Liver (tissue), 9 donors: ENCODE results near the gene VAPB. TPM values are rescaled to one million over a fixed set of nuclear protein-coding genes. Genes with fewer than 3 reads are reported as not detected.

Experiments
- DNase-seq: peaks from one replicate; pipeline ENCODE4 v3.0.0-alpha.2; 2017; ENCODE audit warnings: low spot score
- H3K27ac ChIP-seq, 2 donors: one replicate each; pipeline ENCODE4 v1.7.0; 2013; ENCODE audit warnings: inconsistent platforms in 2 of 2, low read length in 2 of 2, control low read depth in 1 of 2, low read depth in 1 of 2, mild to moderate bottlenecking in 1 of 2
- H3K27me3 ChIP-seq, 4 donors: one replicate each; pipeline versions ENCODE4 v1.6.1 to v1.7.0; 2013; ENCODE audit warnings: low read length in 3 of 4, inconsistent platforms in 1 of 4, mild to moderate bottlenecking in 1 of 4, moderate library complexity in 1 of 4; ENCODE audit not compliant: control insufficient read depth in 4 of 4, insufficient read depth in 4 of 4
- H3K36me3 ChIP-seq, 4 donors: one replicate each; pipeline versions ENCODE4 v1.6.1 to v1.7.0; 2013; ENCODE audit warnings: low read length in 3 of 4, mild to moderate bottlenecking in 3 of 4, low read depth in 1 of 4, moderate library complexity in 1 of 4; ENCODE audit not compliant: control insufficient read depth in 4 of 4, insufficient read depth in 3 of 4
- H3K4me1 ChIP-seq, 4 donors: one replicate each; pipeline versions ENCODE4 v1.6.1 to v1.7.0; 2013; ENCODE audit warnings: low read length in 3 of 4, mild to moderate bottlenecking in 3 of 4, moderate library complexity in 1 of 4; ENCODE audit not compliant: control insufficient read depth in 4 of 4, insufficient read depth in 4 of 4
- H3K4me3 ChIP-seq, 3 donors: one replicate each; pipeline versions ENCODE4 v1.6.1 to v1.7.0; 2013; ENCODE audit warnings: low read length in 3 of 3, control low read depth in 1 of 3, low read depth in 1 of 3, mild to moderate bottlenecking in 1 of 3
- H3K9ac ChIP-seq, 2 donors: one replicate each; pipeline ENCODE4 v1.7.0; 2013; ENCODE audit warnings: low read length in 2 of 2, mild to moderate bottlenecking in 2 of 2, moderate library complexity in 2 of 2, control low read depth in 1 of 2, low read depth in 1 of 2
- H3K9me3 ChIP-seq, 4 donors: one replicate each; pipeline versions ENCODE4 v1.6.1 to v1.7.0; 2013; ENCODE audit warnings: low read length in 3 of 4; ENCODE audit not compliant: control insufficient read depth in 4 of 4
- EGR1 ChIP-seq, 2 donors: IDR thresholded peaks; 2 replicates each; pipeline ENCODE4 v1.6.1; 2016 to 2018; ENCODE audit warnings: antibody characterized with exemption in 2 of 2, low read depth in 2 of 2
- FOXA1 ChIP-seq: IDR thresholded peaks from 2 replicates; pipeline ENCODE4 v1.6.1; 2016; ENCODE audit warnings: antibody characterized with exemption
- FOXA2 ChIP-seq: IDR thresholded peaks from 2 replicates; pipeline ENCODE4 v1.6.1; 2016; ENCODE audit warnings: antibody characterized with exemption
- GABPA ChIP-seq, 2 donors: IDR thresholded peaks in 1 of 2; conservative IDR thresholded peaks in 1 of 2; 2 replicates each; pipeline ENCODE4 v1.6.1; 2016; ENCODE audit warnings: antibody characterized with exemption in 2 of 2, mild to moderate bottlenecking in 1 of 2, moderate library complexity in 1 of 2
- HNF4A ChIP-seq, 2 donors: conservative IDR thresholded peaks; 2 replicates each; pipeline ENCODE4 v1.6.1; 2016; ENCODE audit warnings: antibody characterized with exemption in 2 of 2, mild to moderate bottlenecking in 2 of 2
- HNF4G ChIP-seq: IDR thresholded peaks from 2 replicates; pipeline ENCODE4 v1.6.1; 2016; ENCODE audit warnings: antibody characterized with exemption
- JUND ChIP-seq, 2 donors: IDR thresholded peaks; 2 replicates each; pipeline ENCODE4 v1.6.1; 2016; ENCODE audit warnings: antibody characterized with exemption in 2 of 2
- NR2F2 ChIP-seq: IDR thresholded peaks from 2 replicates; pipeline ENCODE4 v1.6.1; 2016; ENCODE audit warnings: antibody characterized with exemption
- RAD21 ChIP-seq, 2 donors: IDR thresholded peaks; 2 replicates each; pipeline ENCODE4 v1.6.1; 2016; ENCODE audit warnings: antibody characterized with exemption in 2 of 2, mild to moderate bottlenecking in 2 of 2
- RXRA ChIP-seq, 2 donors: IDR thresholded peaks; 2 replicates each; pipeline ENCODE4 v1.6.1; 2017 to 2018; ENCODE audit warnings: antibody characterized with exemption in 2 of 2, mild to moderate bottlenecking in 1 of 2
- SP1 ChIP-seq: IDR thresholded peaks from 2 replicates; pipeline ENCODE4 v1.6.1; 2018; ENCODE audit warnings: antibody characterized with exemption, mild to moderate bottlenecking
- TAF1 ChIP-seq: conservative IDR thresholded peaks from 2 replicates; pipeline ENCODE4 v1.6.1; 2016; ENCODE audit warnings: antibody characterized with exemption, mild to moderate bottlenecking
- YY1 ChIP-seq: IDR thresholded peaks from 2 replicates; pipeline ENCODE4 v1.6.1; 2016; ENCODE audit warnings: antibody characterized with exemption, mild to moderate bottlenecking
- WGBS: extraction: QIAGEN DNeasy Blood & Tissue Kit; methylation state at CpG from one replicate; pipeline ENCODE4 v1.1.7; 2013; 5-methylcytosine and 5-hydroxymethylcytosine counted together
- polyA plus RNA-seq, 2 donors: library from polyadenylated mRNA; stranded (reverse) in 1 of 2; unstranded in 1 of 2; fragments of 200-250 nt in 1 of 2; fragments of >200 nt in 1 of 2; fragmentation: Nextera tagmentation in 1 of 2; extraction: Ambion mirVana in 1 of 2; gene quantifications; one replicate each; pipeline versions ENCODE4 v1.2.1 to v1.2.3, GENCODE V29; 2013 to 2015
- total RNA-seq, 2 donors: library from RNA; depleted of rRNA; stranded (reverse); fragments of >200 nt; gene quantifications; one replicate each; pipeline ENCODE4 v1.2.3, GENCODE V29; 2014
- TF ChIP-seq, protein P1 (sequence below): fragments of 150-350 bp; IDR thresholded peaks from 2 replicates; pipeline ENCODE4 v1.5.1; 2017; ENCODE audit warnings: improper control_type of control experiment, low read depth, low read length; ENCODE audit not compliant: missing input control
- TF ChIP-seq, protein P2 (sequence below): IDR thresholded peaks from 2 replicates; pipeline ENCODE4 v1.6.1; 2016; ENCODE audit warnings: antibody characterized with exemption
- TF ChIP-seq, protein P3 (sequence below): IDR thresholded peaks from 2 replicates; pipeline ENCODE4 v1.6.1; 2016; ENCODE audit warnings: antibody characterized with exemption
- TF ChIP-seq, protein P4 (sequence below): IDR thresholded peaks from 2 replicates; pipeline ENCODE4 v1.6.1; 2016; ENCODE audit warnings: antibody characterized with exemption
- donor health status: healthy.
- donor health status: healthy.
- donor health status: healthy.
- donor health status: healthy.
- donor health status: healthy.

Gene VAPB
- total and polyA plus RNA-seq, 4 donors = 12.2 to 21.7 (median 18.5) TPM

DNA sequence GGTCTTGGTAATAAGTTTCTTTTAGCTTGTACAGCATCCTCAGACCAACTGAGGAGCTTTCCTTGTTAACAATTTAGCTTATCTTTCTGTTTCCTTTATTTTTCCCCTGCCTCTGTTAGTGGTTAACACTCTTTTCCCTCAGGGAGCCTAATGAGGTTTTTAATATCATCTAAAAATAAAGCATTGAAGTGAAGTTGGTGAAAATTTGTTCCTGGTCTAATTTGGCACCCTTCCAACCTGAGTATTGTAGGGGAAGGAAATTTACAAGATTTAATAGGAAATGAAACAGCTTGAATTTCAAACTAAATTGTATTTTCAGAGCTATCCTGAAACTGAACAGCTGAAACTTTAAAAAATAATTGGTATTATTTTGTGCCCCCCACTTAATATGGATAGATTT is 28.1 kb upstream of the VAPB start (continued):
- TF ChIP-seq, protein P1, sequence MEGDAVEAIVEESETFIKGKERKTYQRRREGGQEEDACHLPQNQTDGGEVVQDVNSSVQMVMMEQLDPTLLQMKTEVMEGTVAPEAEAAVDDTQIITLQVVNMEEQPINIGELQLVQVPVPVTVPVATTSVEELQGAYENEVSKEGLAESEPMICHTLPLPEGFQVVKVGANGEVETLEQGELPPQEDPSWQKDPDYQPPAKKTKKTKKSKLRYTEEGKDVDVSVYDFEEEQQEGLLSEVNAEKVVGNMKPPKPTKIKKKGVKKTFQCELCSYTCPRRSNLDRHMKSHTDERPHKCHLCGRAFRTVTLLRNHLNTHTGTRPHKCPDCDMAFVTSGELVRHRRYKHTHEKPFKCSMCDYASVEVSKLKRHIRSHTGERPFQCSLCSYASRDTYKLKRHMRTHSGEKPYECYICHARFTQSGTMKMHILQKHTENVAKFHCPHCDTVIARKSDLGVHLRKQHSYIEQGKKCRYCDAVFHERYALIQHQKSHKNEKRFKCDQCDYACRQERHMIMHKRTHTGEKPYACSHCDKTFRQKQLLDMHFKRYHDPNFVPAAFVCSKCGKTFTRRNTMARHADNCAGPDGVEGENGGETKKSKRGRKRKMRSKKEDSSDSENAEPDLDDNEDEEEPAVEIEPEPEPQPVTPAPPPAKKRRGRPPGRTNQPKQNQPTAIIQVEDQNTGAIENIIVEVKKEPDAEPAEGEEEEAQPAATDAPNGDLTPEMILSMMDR = no peak
- TF ChIP-seq YY1 (no peak), GABPA (IDR thresholded peaks at IDR 0.05 in 1 of 2, conservative IDR thresholded peaks at IDR 0.05 in 1 of 2) (no peak), RAD21 (IDR thresholded peaks at IDR 0.05) (no peak), FOXA1 (no peak), SP1 (no peak), JUND (IDR thresholded peaks at IDR 0.05) (no peak), EGR1 (IDR thresholded peaks at IDR 0.05; ENCODE audit: low read depth in 2 of 2) (no peak), TAF1 (no peak)
- TF ChIP-seq, protein P2, sequence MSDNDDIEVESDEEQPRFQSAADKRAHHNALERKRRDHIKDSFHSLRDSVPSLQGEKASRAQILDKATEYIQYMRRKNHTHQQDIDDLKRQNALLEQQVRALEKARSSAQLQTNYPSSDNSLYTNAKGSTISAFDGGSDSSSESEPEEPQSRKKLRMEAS = no peak
- TF ChIP-seq, protein P3, sequence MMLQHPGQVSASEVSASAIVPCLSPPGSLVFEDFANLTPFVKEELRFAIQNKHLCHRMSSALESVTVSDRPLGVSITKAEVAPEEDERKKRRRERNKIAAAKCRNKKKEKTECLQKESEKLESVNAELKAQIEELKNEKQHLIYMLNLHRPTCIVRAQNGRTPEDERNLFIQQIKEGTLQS = no peak

DNA sequence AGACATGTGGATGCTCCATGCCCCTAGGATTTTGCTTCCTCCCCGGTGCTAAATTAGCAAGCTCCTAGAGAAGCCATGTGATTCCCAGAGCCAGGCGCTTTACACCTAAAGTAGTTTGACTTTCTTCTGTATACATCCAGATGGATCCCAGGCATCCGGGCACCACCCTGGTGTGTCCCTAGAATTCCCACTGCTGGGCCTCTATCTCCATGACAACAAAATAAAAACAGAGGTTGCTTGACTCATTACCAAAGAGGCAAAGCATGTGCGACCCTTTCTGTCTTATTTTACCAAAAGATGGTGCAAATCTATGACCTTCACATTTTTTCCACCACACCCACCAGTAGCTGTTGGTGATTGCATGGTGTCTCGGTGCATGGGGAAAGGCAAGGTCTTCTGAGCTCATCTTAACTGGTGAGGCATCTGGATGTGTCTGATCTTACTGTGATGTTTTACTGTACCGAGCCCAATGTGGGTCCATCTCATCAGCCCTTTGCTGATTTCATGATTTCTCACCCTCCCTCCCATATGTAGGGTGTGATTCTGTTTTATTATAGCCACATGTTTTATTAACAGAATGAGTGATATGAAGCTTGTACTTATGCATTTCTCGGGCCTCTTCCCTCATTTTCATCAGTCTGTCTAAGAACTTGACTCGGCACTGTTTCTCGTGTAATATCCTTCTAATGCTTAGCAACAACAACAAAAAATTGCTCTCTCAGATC is 27.4 kb upstream of the VAPB start:
- peaks cover 0 to 19% (median 15%) of the 10 kb centered on the region in 4 donors for H3K36me3 ChIP-seq
- 88% methylated on average over 9 of the region's 9 CpGs for WGBS
- no peak for DNase-seq
- H3K27me3 ChIP-seq = no peaks in the 10 kb centered on the region
- H3K9me3 ChIP-seq = no peaks in the 10 kb centered on the region
- no peak overlapping the region for H3K27ac ChIP-seq
- no peak overlapping the region for H3K4me3 ChIP-seq
- H3K4me1 ChIP-seq = no peaks in the 10 kb centered on the region
- H3K9ac ChIP-seq = no peak overlapping the region
- TF ChIP-seq GABPA (IDR thresholded peaks at IDR 0.05 in 1 of 2, conservative IDR thresholded peaks at IDR 0.05 in 1 of 2) = no peak
- no peak for TF ChIP-seq FOXA2
- no peak for TF ChIP-seq HNF4G
- TF ChIP-seq, protein P3 = no peak
- no peak for TF ChIP-seq SP1
- no peak for TF ChIP-seq NR2F2
- TF ChIP-seq FOXA1 = no peak
- TF ChIP-seq, protein P1 = no peak
- TF ChIP-seq YY1 = no peak

DNA sequence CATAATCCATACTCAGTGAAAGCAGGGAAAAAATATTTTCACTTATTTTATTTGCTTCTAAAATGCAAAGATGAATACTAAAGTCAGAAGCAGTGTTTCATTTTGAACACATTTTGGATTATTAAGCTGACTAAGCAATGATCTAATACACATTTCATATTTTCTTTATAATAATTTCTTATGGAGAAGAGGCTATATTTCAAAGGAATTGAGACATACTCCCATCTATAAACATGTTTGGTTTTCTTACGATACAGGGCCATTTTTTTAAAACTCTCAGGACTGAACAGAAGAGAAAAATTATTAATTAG is 26.9 kb upstream of the VAPB start:
- Histone ChIP-seq H3K9ac (no peak overlapping the region), H3K27ac (no peak overlapping the region), H3K4me3 (no peak overlapping the region), H3K27me3 (no peaks in the 10 kb centered on the region), H3K4me1 (no peaks in the 10 kb centered on the region), H3K9me3 (no peaks in the 10 kb centered on the region), H3K36me3 (peaks cover 0 to 18% (median 15%) of the 10 kb centered on the region in 4 donors)
- WGBS = 100% methylated on average over 1 of the region's 1 CpG
- no peak for DNase-seq
- TF ChIP-seq, protein P1 = no peak
- TF ChIP-seq, protein P2 = no peak
- TF ChIP-seq SP1 (no peak), GABPA (IDR thresholded peaks at IDR 0.05 in 1 of 2, conservative IDR thresholded peaks at IDR 0.05 in 1 of 2) (no peak), FOXA1 (no peak), EGR1 (IDR thresholded peaks at IDR 0.05; ENCODE audit: low read depth in 2 of 2) (no peak), RXRA (IDR thresholded peaks at IDR 0.05) (no peak), HNF4A (conservative IDR thresholded peaks at IDR 0.05) (no peak), NR2F2 (no peak)
- TF ChIP-seq, protein P4, sequence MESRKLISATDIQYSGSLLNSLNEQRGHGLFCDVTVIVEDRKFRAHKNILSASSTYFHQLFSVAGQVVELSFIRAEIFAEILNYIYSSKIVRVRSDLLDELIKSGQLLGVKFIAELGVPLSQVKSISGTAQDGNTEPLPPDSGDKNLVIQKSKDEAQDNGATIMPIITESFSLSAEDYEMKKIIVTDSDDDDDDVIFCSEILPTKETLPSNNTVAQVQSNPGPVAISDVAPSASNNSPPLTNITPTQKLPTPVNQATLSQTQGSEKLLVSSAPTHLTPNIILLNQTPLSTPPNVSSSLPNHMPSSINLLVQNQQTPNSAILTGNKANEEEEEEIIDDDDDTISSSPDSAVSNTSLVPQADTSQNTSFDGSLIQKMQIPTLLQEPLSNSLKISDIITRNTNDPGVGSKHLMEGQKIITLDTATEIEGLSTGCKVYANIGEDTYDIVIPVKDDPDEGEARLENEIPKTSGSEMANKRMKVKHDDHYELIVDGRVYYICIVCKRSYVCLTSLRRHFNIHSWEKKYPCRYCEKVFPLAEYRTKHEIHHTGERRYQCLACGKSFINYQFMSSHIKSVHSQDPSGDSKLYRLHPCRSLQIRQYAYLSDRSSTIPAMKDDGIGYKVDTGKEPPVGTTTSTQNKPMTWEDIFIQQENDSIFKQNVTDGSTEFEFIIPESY = no peak
